NCI-H748 (cell line): ENCODE measurements around the gene MYO16.

ENCODE experiments used
- DNase-seq: peaks from one replicate; lab custom pipeline; 2025; ENCODE audit not compliant: unreplicated experiment; lab: John Stamatoyannopoulos, UW

MYO16 gene

GRCh38 chr13:108927615-108928014, 298.2 kb downstream of the MYO16 start:
- DNase-seq = no peak

GRCh38 chr13:108929532-108930206, 300.3 kb downstream of the MYO16 start:
- peak; percentile 22 for DNase-seq

GRCh38 chr13:108932196-108932595, 302.8 kb downstream of the MYO16 start:
- no peak for DNase-seq

DNA sequence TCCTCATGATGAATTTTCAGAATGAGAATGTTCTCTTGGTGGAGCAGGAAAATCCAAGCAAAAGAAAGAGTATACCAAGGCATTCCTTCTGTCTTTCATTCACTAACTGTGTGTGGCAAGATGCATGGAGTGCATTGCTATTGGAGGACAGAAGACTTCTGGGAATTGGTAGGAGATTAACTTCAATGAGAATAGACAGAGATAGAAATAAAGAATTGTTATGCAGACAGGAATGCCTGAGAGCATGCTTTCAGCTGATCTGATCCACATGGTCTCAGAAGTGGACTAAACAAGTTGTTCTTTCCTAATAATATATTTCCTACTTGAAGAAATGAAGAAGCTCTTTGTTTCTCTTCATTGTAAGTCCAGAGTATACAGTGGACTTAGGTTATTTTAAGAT, 303.6 kb downstream of the MYO16 start:
- DNase-seq = no peak

DNA sequence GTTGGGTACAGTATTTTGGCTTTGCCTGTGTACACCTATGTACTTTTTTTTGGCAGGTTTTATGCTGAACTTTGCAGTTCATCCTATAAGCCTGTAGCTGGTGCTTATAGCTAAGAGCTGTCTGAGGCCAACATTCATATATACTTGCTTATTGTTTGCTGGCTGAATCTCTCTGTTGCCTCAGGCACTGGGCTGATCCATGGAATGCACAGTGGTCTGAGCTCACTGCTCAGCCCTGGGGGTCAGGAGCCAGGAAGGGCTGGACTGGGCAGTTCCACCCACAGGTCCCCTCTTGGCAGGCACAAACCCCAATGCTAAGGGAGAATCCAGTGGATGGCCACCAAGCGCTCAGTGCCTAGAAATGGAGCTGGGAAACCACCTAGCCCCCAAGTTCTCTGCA, 308.7 kb downstream of the MYO16 start:
- DNase-seq = no peak

- DNase-seq = no peak
Measured at GRCh38 chr13:108940121-108940520, 310.7 kb downstream of the MYO16 start.

DNA sequence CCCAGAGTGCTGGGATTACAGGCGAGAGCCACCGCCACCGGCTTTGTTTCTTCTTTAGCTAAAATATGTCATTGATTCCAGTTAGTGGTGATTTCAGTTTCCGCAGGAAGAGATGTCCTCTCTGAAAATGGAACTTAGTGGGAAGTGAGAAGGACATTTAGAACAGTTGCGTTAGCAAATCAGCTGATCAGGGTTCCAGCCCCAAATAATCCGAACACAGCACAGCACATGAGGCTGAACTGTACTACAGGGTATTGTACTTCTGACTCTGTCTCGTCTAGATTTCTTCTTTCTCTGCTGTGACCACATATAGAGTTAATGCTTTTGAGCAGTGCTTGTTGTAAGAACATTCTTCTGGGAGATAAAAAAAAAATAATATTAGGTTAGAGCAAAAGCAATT, 314.4 kb downstream of the MYO16 start:
- DNase-seq = no peak

GRCh38 chr13:108944760-108945159, 315.3 kb downstream of the MYO16 start:
- no peak for DNase-seq

GRCh38 chr13:108947551-108948030, 318.2 kb downstream of the MYO16 start:
- no peak for DNase-seq

DNA sequence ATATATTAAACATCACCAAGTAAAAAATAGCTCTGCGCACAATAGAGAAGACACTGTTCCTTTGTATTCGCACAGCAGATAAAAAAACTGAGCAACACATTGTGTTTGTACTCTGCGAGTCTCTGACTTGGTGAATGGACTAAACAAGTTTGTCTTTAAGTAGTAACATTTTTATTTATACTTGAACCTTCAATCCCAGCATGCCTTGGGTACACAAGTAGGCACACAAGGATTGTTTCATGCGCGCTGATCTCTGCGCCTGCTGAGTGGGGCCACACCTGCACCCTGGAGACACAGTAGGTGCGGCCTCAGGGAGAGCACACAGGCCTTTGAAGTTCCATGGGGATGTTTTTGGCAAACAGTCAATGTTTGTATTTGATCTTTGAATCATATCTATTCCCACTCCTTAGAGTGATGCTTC, 318.9 kb downstream of the MYO16 start:
- peak; percentile 66 for DNase-seq

GRCh38 chr13:108950333-108951010, 321.1 kb downstream of the MYO16 start:
- DNase-seq = no peak

- DNase-seq = no peak
Measured at GRCh38 chr13:108955741-108956140, 326.3 kb downstream of the MYO16 start.

DNA sequence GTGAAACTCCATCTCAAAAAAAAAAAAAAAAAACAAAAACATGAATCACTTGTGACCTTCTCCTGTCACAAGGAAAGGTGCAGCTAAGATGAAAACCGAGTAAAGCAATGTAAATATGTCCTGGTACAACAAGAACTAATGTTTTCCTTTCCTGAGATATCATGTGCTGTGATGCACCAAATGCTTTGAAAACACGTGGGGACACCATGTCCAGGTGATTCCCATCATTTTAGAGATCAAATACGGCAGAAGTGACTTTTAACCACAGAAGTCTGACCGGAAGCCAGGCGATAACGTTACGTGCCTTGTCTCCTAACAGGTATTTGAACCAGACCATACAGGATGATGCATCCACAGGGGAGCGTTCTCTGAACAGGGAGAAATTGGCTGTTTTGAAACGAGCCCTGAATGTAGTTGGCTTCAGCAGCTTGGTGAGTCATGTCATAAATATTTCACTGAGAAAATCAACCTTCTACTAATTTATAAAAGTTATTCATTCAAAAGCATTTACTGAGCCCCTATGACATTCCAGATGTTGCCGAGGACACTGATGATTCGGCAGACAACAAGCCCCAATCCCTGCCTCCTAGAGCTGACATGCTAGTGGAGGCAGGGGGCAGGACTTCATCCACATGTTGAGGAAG, 328.1 kb downstream of the MYO16 start:
- no peak for DNase-seq

DNA sequence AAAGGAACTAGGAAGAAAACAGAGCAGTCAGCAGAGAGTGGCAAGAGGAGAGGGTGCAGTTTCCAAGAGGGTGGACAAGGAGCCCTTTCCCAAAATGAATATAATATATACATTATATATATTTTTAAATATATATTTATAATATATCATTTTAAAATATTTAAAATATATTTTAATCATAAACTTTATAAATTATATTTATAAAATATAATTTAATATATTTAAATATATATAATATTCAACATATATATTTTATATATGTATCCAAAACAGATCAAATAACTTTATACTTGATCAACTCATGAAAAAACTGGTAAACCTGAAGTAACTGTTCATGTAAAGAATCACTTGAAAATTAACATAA, 328.6 kb downstream of the MYO16 start:
- no peak for DNase-seq

DNA sequence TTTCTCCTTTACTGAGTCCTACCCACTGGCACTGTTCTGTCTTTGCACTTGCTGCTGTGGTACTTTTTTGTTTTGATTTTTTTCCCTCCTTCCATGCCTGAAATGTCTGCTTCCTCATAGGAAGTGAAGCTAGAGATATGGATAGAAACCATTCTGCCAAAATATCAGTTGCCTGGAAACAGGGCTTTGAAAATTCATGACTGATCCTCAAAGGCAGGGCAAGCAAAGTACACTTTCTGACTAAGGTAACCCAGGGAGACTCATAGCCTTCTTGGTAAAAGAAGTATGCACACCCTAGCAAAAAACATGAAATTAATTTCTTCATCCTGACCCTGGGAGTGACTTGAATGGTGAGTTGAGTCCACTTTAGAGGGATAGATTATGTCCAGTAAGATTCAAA, 329.8 kb downstream of the MYO16 start:
- DNase-seq = no peak

- DNase-seq = no peak
Measured at GRCh38 chr13:108960006-108960405, 330.6 kb downstream of the MYO16 start.

GRCh38 chr13:108961542-108962125, 332.2 kb downstream of the MYO16 start:
- peak; percentile 67 for DNase-seq

DNA sequence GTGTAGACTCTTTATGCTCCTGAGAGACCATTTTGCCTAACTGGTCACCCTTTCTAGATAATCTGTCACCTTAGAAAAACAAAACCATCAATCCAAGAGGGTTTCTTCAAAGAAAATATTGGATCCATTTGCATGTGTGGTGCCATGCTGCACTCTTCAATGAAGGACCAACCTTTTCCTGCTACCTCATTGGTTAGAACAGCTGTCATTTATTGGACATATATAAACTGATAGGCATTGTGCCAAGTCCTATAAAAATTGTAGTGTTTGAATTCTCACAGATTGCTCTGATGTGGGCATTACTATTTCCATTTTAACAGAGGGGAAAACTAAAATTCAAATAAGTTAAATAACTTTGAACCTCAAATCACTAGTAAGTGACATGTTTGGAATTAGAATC, 333.2 kb downstream of the MYO16 start:
- DNase-seq = no peak

GRCh38 chr13:108963276-108963810, 333.9 kb downstream of the MYO16 start:
- DNase-seq = no peak

DNA sequence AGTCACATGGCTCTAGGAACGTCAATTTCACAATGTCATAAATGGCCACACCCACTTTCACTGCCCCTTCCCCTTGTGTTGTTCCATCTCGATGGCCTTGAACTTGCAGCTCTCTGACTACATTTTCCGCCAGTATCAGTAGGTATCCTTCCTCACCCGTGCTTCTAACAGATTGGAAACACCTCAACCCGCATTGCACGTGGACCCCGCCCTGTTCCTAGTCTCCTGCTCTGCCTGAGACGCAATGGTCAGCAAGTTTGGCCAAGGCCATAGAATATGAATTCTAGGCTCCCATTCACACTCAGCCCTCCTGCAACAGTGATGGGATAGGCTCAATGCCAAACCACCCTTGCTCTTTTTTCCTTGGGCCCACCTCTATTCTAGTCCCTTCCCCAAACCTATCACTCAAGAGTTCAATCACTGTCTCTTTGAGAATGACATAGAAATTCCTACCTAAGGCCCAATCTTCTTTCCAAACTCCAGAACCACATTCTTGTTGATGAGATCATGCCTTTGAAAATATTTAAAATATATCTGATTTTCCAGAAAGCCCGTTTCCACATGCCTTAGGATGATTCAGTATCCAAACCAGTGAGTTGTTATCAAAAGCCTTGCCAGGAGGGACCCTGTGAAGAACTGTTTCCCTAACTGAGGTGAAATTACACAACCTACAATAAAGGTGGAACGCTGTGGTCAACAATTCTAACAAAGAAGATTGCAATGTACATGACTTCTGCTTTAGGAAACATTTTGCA, 334.6 kb downstream of the MYO16 start:
- no peak for DNase-seq

- no peak for DNase-seq
Measured at GRCh38 chr13:108964606-108965005, 335.2 kb downstream of the MYO16 start.
